ENCODE measurements around the gene NOS3. TPM values are rescaled to one million over a fixed set of nuclear protein-coding genes. Genes with fewer than 3 reads are reported as not detected.
A peak's percentile ranks its signal among the peaks of the same experiment; 100 is the strongest.

Gene NOS3
- total RNA-seq, 2 donors from 2014 or later: 6.1 to 10.4 TPM

GRCh38 chr7:150953061-150953997 is 37.5 kb upstream of the NOS3 start:
- no peak overlapping the region for H3K27ac ChIP-seq
- no peaks in the 10 kb centered on the region for H3K4me1 ChIP-seq (replicated peaks)
- no peaks in the 10 kb centered on the region for H3K36me3 ChIP-seq
- H3K4me3 ChIP-seq: no peak overlapping the region
- intact Hi-C loops (cut with DNase I): no loop called here
- no peak for DNase-seq (ENCODE audit: low spot score)
- H3K9me3 ChIP-seq: no peaks in the 10 kb centered on the region
- TF ChIP-seq CTCF (IDR thresholded peaks at IDR 0.05): no peak
- 74% methylated on average over 17 of the region's 17 CpGs for WGBS
- H3K27me3 ChIP-seq (replicated peaks; ENCODE audit: insufficient read depth): no peaks in the 10 kb centered on the region

GRCh38 chr7:150954201-150954985 is 36.4 kb upstream of the NOS3 start:
- H3K36me3 ChIP-seq: no peaks in the 10 kb centered on the region
- no peaks in the 10 kb centered on the region for H3K9me3 ChIP-seq
- peak overlapping the region in 1 of 2 donors; percentile 56 for H3K27ac ChIP-seq
- intact Hi-C loops (cut with DNase I): no loop called here
- H3K27me3 ChIP-seq (replicated peaks; ENCODE audit: insufficient read depth): no peaks in the 10 kb centered on the region
- no peak overlapping the region for H3K4me3 ChIP-seq
- WGBS: 66% methylated on average over 9 of the region's 9 CpGs
- DNase-seq (ENCODE audit: low spot score): no peak
- TF ChIP-seq CTCF (IDR thresholded peaks at IDR 0.05) (no peak), POLR2A (IDR thresholded peaks at IDR 0.05) (no peak), POLR2AphosphoS5 (IDR thresholded peaks at IDR 0.05) (no peak)
- no peaks in the 10 kb centered on the region for H3K4me1 ChIP-seq (replicated peaks)

GRCh38 chr7:150954986-150955518 is 35.8 kb upstream of the NOS3 start:
- no peak for DNase-seq (ENCODE audit: low spot score)
- Histone ChIP-seq H3K9me3 (no peaks in the 10 kb centered on the region), H3K4me1 (replicated peaks) (no peaks in the 10 kb centered on the region), H3K36me3 (no peaks in the 10 kb centered on the region), H3K27me3 (replicated peaks; ENCODE audit: insufficient read depth) (no peaks in the 10 kb centered on the region), H3K4me3 (no peak overlapping the region), H3K27ac (peak overlapping the region; percentile 56 to 66)
- TF ChIP-seq POLR2AphosphoS5 (IDR thresholded peaks at IDR 0.05): no peak
- TF ChIP-seq CTCF (IDR thresholded peaks at IDR 0.05): no peak
- no peak for TF ChIP-seq POLR2A (IDR thresholded peaks at IDR 0.05)
- intact Hi-C loops (cut with DNase I): loop anchor here (5.0 kb wide), 1 partner anchor 53 kb away; no protein-coding TSS in a partner anchor
- 55% methylated on average over 19 of the region's 21 CpGs for WGBS

GRCh38 chr7:150955519-150956394 is 35.1 kb upstream of the NOS3 start:
- no peaks in the 10 kb centered on the region for H3K27me3 ChIP-seq (replicated peaks; ENCODE audit: insufficient read depth)
- peak overlapping the region in 1 of 2 donors; percentile 7 for H3K4me3 ChIP-seq
- no peaks in the 10 kb centered on the region for H3K9me3 ChIP-seq
- DNase-seq (ENCODE audit: low spot score): no peak
- no peaks in the 10 kb centered on the region for H3K4me1 ChIP-seq (replicated peaks)
- intact Hi-C loops (cut with DNase I): loop anchor here (5.0 kb wide), 1 partner anchor 53 kb away; no protein-coding TSS in a partner anchor
- TF ChIP-seq POLR2AphosphoS5 (IDR thresholded peaks at IDR 0.05) (peak; percentile 17), CTCF (IDR thresholded peaks at IDR 0.05) (no peak)
- WGBS: 13% methylated on average over 29 of the region's 38 CpGs
- no peaks in the 10 kb centered on the region for H3K36me3 ChIP-seq
- peak overlapping the region; percentile 56 to 66 for H3K27ac ChIP-seq

Measured in prostate gland (tissue), 2 donors.